Hypothalamus (tissue), 51 donors: ENCODE results near the gene SDC1.
"Not testable (repeated sequence)": the region's sequence is repeated elsewhere in the genome, so short reads cannot be mapped to it uniquely, and the experiment has no call there.

ENCODE experiments used
- DNase-seq, 51 donors: peaks; one replicate each; lab custom pipeline; 2025; lab: John Stamatoyannopoulos, UW

The SDC1 gene, protein sequence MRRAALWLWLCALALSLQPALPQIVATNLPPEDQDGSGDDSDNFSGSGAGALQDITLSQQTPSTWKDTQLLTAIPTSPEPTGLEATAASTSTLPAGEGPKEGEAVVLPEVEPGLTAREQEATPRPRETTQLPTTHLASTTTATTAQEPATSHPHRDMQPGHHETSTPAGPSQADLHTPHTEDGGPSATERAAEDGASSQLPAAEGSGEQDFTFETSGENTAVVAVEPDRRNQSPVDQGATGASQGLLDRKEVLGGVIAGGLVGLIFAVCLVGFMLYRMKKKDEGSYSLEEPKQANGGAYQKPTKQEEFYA

DNA sequence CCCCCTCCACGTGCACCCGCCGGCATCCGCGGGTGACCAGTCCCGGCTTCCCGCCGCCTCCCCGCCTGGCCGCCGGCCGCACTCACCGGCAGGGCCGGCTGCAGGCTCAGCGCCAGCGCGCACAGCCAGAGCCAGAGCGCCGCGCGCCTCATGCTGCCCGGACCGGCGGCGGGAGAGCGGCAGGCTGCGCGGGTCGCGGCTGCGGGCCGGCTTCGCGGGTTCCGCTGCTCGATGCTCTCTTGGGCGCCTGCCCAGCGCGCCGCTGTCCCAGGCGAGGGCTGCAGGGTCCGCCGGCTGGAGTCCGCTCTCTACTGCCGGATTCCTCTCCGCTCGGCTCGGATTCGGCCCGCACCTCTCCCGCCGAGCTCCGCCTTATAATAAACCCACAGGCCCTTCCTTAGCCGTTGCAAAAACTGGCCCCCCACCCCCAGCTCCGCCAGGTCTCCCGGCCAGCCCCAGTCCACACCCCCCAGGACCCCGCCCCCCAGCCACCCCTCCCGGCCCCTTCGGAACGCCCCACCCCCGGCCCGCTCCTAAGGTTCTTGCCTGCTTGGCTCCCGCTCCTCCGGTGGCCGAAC, at the start of gene SDC1:
Gene SDC1 (minus strand): TSS at position 415 of the 578 bp plus-strand sequence. CDS start 263 bp downstream, at position 152.
- DNase-seq = peak in 9 of 51 donors; percentile 11 to 51 (median 33)

DNA sequence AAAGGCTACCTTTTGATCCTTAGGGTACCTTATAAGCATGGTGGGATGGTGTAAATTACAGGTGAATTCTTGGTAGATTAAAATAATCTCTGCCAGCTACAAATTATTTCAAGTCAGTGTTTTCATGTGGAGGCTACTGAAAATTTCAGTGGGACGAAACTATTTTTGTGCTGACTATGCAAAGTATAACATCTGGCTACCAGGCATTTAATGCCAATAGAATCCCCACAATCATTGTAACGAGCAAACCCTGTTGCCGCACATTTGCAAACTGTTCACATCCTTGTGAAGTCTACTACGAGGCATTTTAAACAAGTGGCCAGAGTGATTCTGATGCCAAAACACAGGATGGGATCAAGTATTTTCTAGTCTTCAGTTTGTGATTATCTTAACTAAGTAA, 48.1 kb upstream of the SDC1 start:
- DNase-seq = no peak

DNA sequence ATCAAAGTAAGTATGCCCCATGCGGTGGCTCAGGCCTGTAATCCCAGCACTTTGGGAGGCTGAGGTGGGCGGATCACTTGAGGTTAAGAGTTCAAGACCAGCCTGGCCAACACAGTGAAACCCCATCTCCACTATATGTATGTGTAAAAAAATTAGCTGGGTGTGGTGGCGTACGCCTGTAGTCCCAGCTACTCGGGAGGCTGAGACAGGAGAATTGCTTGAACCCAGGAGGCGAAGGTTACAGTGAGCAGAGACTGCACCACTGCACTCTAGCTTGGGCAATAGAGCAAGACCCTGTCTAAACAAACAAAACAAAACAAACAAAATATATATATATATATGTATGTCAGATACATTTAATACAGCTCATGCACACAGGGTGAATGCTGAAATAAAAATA, 43.4 kb upstream of the SDC1 start:
- not testable (repeated sequence) for DNase-seq

GRCh38 chr2:20267529-20267928, 42.6 kb upstream of the SDC1 start:
- DNase-seq = no peak

DNA sequence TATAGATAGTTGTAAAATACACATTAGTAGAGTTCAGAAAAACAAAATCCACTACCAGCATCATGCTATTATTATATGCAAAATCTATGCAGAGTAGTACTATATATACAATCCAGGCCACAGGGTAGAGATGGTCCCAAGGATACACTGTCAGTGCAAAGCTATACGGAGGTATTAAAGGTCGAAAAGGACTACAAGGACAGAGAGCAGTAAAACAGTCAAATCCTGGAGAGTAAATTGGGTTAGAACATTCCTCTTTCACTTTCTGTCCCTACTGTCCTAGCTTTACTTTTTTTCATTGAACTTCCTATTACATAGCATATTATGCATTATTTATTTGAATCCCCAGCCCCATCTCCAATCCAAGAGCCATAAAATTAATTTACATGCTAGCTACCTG, 39.7 kb upstream of the SDC1 start:
- no peak for DNase-seq

DNA sequence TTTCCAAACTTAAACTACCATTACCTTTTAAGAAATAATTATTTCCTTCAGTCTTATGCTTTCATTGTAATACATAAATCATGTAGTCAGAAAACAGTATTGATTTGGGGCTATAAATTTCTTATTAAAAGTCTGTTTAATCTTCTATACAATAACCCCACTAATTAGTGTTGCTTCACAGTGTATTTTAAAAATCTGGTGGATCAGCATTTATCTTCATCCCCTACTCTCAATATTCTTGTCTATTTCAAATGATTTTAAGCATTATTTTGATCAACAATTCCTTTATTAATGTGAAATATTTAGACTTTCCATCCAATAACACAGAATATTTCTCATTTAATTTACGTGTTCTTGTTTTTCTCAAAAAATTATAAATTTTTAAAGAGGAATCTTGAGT, 32.5 kb upstream of the SDC1 start:
- DNase-seq = no peak

GRCh38 chr2:20254731-20255130, 29.8 kb upstream of the SDC1 start:
- DNase-seq = no peak

- no peak for DNase-seq
Measured at GRCh38 chr2:20250436-20250835, 25.5 kb upstream of the SDC1 start.

GRCh38 chr2:20249170-20249569, 24.2 kb upstream of the SDC1 start:
- DNase-seq = no peak

DNA sequence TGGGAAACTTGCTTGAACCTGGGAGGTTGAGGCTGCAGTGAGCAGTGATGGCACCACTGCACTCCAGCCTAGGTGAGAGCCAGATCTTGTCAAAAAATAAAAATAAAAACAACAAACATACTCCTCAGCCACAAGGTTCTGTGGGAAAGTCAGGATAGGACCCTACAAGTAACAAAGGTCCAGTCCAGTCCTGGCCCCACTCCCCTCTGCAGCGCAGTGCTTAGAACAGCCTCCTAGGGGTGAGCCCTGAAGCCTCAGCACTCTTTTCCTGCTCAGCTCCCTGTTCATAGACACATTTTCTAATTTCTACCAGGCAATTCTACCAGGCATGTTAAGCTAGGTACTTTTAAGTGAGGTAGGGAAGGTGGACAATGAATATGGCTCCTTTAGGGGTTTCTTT, 22.2 kb upstream of the SDC1 start:
- DNase-seq = no peak

DNA sequence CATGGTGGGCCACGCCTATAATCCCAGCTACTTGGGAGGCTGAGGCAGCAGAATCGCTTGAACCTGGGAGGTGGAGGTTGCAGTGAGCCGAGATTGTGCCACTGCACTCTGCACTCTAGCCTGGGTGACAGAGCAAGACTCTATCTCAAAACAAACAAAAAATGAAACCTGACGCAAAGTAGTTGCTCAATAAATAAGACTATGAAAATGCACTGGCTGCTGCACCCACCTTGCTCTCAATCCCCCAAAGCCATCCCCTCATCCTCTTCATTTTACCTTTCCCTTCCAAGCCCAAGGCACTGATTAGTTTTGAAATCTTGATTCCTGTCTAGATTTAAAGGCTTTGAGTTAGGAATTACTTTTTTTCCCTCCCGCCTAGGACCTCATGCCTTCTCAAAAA, 18.7 kb upstream of the SDC1 start:
- DNase-seq = not testable (repeated sequence)

DNA sequence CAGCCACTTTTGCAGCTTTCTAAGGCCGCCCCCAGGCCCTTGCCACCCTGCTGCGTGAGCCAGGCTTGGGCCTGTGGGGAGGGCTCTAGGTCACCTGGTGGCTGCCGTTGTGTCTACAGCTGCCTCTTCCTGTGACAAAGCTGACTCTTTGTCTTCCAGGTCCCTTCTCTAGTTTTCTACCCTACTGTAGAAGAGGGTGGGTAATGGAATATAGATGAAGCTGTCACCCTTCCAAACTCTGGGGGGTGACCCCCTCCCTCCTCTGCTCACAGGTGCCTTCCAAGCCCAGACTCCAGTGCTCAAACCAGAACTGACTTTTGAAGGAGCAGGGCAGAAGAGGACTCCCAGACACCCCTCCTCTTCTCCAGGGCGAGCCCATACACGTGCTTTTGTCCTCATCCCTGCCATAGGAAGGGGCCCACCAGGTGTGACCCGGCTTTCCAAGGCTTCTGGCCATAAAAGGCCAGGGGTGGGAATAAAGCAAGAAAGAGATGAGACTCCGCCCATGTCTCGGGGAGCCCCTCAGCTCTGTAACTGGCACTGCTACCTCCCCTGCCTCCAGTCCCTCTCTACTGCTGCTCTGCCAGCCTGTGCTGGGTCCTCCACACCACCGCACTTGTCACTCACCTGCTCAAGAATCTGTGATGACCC, 17.9 kb upstream of the SDC1 start:
- DNase-seq = no peak

DNA sequence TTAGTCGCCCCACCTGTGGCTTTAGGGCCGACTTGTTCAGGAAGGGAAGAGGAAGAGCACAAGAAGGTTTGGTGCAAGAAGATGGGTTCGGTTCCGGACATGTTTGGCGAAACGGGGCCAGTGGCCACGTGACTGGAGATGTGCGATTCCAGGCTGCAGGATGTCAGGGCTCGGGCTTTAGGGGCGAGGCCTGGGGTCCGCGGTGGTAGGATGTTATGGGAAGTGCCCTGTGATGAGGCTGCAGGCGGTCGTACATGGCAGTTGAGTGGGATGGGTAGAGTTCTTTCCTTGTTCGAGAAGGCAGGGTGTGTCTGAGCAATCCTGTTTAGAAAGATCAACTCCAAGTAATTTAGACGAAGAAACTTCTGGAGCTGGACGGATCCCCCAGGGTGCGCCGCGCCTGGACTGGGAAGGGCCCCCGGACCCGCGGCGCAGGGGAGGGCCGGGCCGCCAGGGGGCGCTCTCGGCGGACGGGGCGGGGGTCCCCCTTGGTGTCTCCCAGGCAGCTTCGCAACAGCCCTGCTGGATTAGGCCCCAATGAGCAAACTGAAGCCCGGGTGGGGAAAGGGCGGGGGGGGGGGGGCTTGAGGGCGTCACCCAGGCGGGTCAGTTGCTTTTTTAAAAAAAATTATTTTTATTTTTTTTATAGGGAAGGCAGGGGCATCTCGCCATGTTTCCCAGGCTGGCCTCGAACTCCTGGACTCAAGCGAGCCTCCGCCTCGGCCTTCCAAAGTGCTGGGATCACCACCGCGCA, 17.2 kb upstream of the SDC1 start:
- no peak for DNase-seq

GRCh38 chr2:20240291-20240690, 15.4 kb upstream of the SDC1 start:
- DNase-seq = peak in 1 of 51 donors; percentile 8

DNA sequence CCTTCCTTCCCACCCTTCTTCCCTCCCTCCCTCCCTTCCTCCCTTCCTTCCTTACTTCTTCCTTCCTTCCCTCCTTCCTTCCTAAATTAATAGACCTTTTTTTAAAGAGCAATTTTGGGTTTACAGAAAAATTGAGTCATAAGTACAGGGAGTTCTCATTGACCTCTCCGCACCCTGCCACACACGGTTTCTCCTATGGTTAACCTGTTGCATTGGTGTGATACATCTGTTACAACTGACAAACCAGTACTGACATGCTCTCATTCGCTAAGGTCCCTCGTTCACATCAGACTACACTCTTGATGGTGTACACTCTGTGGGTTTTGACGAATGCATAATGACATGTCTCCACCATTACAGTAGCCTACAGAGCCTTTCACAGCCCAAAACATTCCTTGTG, 11.6 kb upstream of the SDC1 start:
- DNase-seq = no peak

GRCh38 chr2:20235655-20236305, 10.8 kb upstream of the SDC1 start:
- DNase-seq = no peak

DNA sequence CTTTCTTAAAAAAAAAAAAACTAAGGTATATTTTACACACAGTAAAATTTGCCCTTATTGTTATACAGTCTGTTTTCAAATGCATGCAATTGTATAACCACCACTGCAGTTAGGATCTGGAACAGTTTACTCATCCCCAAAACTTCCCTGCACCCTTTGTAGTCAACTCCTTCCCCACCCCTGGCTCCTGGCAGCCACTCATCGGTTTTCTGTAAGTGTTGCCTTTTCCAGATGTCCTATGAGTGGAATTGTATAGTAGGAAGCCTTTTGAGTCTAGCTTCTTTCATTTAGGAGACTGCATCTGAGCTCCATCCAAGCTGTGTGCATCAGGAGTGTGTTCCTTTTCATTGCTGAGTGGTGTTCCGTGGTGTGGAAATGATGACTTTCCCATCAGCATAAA, 9.7 kb upstream of the SDC1 start:
- DNase-seq = not testable (repeated sequence)

DNA sequence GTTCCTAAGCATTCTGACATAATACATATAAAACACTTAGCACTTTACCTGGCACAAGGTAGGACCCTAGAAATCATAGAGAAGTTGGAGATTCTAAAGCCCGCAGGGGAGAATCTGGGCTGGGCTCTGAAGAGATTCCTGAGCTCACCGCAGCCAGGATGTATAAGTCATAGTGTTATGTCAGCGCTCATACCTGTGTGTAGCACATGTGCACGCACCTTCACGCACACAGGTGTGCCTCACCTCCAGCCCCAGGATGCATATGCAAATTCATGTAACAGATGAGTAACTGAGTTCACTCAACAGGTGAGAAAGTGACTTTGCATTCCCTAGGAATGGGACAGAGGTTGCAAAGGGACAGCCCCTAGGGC, 7.9 kb upstream of the SDC1 start:
- DNase-seq = no peak

DNA sequence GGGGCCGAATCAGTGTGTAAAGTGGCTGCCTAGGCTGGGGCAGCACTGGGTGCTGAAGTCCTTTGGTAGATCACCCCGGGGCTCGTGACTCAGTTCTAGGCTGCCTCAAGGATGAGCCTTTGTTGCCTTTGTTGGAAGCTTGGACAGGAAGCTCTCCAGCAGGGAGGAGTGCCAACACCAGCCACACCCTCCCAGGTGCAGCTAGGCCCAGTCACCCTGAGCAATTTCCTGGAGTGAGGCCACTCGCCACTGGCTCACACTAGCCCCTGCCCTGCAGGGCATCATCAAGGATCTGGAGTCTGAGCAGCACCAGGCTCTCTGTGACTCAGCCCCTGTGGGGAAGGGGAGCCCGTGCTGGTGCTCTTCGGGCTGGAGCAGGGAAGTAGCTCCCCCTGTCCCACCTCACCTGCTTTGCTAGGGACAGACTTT, 6.7 kb upstream of the SDC1 start:
- no peak for DNase-seq

- DNase-seq = no peak
Measured at GRCh38 chr2:20231159-20231558, 6.2 kb upstream of the SDC1 start.

DNA sequence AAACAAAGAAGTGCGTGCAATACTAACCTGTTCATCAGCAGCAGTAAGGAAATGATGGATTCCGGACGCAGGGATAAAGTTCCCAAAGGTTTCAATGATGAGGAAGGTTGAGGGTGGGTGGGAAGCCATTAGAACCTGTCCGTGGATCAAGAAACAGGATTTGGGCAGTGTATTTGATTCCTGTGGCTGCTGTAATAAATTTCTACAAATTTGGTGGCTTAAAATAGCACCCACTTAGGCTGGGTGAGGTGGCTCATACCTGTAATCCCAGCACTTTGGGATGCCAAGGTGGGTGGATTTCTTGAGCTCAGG, 5.1 kb upstream of the SDC1 start:
- no peak for DNase-seq
